Daoy (cell line): ENCODE results near the gene AGBL1. TPM values are rescaled to one million over a fixed set of nuclear protein-coding genes. Genes with fewer than 3 reads are reported as not detected.

Experiments
- DNase-seq: peaks from one replicate; pipeline ENCODE4 v3.0.0-alpha.2; 2015; ENCODE audit warnings: low read depth
- total RNA-seq: library from RNA; depleted of rRNA; stranded (reverse); fragments of >200 nt; shearing (Covaris generic); gene quantifications from 2 replicates; pipeline ENCODE4 v1.2.3, GENCODE V29; 2014; rRNA removed

AGBL1 gene
- not detected in 2 replicates for total RNA-seq

- no peak for DNase-seq
Observed at GRCh38 chr15:86079508-86080266, at the start of gene AGBL1. AGBL1 (plus strand) TSS chr15:86079871.

GRCh38 chr15:86034904-86035303 lies 44.8 kb upstream of the AGBL1 start:
- no peak for DNase-seq

DNA sequence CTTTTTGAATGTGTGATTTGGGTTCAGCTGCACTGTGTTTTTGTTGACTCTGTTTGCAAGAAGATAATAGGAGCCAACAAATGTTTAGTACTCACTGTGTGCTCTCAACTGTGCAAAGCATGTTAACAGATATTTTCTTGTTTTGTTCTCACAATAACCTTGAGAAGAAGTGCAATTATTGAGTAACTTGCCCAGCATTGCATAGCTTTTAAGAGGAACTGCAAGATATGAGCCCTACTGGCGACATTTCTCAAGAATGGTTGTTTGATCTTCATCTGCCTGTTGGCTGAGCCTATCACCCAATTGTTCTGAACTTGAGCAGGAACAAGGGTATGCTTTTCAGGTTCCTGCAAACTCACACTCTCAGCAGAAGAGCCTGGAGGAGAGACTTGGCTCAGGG lies 43.4 kb upstream of the AGBL1 start:
- no peak for DNase-seq

- DNase-seq: no peak
Observed at GRCh38 chr15:86038491-86038890, 41.2 kb upstream of the AGBL1 start.

DNA sequence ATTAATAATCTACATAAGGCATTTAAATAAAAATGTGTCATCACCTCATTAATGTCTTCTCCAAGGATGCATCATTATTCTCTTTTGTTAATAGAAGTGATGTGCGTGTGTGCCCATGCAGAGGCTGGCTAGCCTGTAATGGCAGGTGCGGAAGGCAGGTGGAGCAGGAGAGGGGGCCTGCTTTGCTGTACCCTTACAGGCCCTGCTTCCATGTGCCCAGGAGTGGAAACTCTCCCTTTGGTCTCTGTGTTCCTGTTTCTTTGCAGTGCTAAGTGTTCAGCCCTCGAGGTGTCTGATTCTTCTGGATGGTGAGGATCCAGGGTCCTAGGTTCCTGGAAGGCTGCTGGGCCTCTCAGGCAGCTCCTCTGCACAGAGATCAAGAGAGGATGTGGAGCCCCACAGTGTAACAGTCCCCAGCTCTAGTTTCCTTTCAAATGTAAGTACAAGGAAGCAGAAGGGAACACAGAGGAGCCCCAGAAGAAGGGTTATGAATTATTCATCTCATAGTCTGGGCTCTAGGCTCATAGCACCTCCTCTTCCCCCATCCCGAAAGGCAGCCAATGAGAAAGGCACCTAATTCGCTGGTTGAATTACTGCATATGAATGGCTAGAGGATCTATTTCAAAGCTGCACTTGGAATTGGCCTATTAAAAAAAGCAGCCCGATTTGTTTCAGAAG lies 39.2 kb upstream of the AGBL1 start:
- DNase-seq: no peak

GRCh38 chr15:86041399-86041798 lies 38.3 kb upstream of the AGBL1 start:
- DNase-seq: no peak

DNA sequence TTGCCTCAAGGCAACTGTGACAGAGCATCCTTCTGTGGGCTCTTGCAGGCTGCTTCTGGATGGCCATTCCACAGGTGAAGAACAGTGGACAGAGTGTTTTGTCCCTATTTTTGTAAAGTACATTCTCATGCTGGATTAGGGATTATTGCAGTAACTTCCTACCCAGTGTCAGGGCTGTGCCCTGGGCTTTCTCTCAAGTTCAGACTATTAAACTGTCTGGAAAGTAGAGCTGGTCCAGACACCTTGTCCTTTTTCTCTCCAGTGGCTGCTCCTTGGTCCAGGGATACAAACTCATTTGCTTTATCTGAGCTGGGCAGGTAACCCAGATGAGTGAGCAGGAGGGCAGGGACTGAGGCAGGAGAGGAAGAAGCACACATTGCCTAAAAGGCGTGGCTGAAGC lies 37.4 kb upstream of the AGBL1 start:
- DNase-seq: no peak

DNA sequence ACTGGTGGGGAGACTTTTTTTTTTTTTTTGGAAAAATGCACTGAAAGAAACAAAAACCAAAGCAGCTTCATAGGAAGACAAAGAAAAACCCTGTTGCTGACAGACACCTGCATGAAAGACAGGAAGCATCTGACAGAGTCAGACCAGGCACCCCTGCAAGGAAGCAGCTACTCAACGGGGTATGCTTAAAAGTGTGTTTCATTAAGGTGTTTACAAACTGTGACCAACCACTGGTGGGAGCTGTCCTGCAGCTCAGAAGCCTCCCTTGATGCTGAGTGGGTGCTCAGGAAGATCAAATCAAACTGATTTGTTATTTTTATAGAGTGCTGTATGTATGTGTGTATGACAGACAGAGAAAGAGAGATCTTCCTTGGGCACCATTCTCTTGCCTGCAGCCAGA lies 34.7 kb upstream of the AGBL1 start:
- DNase-seq: no peak

DNA sequence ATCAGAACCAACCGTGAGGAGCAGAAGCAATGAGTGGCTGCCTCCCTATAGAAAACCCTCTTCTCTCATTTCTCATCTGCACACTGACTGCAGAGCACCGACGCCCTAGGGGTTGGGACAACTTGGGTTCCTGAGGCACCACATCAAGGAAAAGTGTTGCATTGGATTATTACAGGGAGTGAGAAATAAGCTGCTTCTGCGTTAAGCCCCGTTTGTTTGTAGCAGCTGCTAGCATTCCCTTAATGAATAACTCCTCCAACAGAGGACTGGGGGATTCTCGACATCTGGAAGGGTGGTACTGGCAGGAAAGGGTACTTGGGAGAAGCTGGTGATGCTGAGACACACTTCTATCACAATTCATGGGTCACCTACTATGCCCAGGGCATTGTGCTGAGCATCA lies 25.3 kb upstream of the AGBL1 start:
- no peak for DNase-seq

DNA sequence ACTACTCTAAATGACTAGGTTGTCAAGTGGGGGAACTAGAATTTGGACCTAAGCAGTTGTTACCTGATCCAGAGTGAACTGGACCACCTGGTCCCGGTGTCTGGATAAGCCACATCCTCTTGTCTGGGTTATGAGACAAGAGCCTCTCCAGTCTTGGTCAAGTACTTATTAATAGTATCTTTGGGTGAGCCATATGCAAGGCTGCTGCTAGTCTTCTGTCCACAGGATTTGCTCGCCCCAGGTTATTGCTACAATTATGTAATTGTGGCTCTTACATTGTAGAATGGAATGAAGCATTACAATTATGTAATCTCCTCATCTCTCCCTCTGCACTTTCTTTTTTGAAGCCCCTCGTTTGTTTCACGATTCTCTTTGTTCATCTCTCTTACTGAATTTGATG lies 24.0 kb upstream of the AGBL1 start:
- no peak for DNase-seq

DNA sequence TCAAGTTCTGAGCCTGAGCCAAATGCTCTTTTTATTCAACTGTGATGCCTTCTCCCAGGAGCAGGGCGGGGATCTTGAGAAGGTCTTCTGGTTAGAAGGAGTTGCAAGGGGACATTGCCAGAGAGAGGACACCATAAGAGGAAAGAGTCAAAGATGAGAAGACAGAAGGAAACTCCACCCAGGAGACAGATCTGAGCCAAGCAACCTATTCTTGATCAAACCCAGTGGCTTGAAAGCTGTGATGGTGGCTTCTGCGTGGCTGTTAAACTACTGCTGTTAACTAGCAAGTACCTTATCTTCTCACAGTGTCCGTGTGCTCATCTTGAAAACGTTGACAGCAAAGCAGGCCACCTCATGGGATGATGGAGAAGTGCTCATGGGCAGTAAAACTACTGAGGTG lies 19.8 kb upstream of the AGBL1 start:
- no peak for DNase-seq

DNA sequence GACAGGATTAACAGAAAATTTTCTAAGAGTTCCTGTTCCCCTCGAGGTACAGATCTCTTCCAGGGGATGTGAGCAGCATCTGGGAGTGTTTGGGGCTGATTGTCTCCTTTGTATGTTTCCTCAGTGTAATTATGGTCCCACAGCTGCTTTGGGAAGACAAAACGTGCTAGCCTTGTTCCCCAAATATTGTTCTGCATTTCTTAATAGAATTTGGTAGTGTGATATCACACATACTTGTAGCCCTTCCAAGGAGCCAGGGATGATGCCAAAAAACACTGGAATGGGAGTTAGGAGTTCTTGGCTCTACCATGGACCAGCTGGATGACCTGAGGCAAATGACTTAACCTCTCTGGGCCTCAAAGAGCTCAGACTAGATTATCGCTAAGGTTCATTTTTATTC lies 19.0 kb upstream of the AGBL1 start:
- DNase-seq: no peak

- no peak for DNase-seq
Observed at GRCh38 chr15:86061581-86061980, 18.1 kb upstream of the AGBL1 start.

- no peak for DNase-seq
Observed at GRCh38 chr15:86062646-86063243, 16.9 kb upstream of the AGBL1 start.

DNA sequence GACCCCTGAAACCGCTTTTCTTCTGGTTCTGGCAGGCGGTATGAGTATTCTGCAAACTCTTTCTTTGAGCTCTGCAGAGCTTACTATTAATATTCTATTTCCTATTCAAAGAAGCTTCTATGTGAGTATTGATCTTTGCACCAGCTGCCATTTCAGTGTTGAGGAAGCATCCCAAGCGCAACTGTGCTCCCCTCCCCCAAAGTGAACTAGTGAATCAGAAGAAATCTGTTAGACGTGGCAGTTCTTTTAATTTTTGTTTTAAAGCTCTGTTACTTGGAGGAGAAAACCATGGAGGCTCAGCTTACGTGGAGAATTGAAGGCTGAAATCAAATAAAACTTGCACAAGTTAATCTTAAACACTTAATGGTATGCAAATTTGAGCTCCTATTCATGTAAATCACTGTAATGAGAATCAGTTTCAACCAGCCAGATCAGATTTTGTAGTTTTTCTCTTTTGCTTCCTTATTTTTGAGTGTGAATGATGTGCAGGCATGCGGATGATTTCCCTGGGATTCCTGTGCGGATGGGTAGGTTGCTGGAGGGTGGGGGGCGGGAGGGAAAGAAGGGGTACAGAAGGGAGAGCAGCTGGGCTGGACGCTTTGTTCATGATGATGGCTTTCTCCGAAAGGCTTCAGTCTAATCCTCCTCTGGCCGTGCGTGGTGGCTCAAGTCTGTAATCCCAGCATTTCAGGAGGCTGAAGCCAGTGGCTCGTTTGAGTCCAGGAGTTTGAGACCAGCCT lies 16.1 kb upstream of the AGBL1 start:
- no peak for DNase-seq

DNA sequence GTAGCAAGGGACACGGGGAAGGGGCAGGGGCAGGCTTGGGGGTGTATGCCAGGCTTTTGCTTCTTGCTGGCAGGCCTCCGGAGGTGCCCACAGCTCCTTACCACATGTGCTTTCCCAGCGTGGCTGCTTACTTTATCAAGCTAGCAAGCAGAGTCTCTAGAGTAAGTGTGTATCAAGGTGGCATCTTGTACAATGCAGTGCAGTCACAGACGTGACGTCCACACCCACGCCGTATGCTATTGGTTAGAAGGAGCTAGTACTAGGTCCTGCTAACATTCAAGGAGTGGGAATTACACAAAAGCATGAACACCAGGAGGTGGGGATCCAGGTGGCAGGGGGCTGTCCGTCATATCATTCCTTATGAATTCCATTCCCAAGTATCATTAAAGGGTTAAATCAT lies 15.3 kb upstream of the AGBL1 start:
- DNase-seq: no peak

DNA sequence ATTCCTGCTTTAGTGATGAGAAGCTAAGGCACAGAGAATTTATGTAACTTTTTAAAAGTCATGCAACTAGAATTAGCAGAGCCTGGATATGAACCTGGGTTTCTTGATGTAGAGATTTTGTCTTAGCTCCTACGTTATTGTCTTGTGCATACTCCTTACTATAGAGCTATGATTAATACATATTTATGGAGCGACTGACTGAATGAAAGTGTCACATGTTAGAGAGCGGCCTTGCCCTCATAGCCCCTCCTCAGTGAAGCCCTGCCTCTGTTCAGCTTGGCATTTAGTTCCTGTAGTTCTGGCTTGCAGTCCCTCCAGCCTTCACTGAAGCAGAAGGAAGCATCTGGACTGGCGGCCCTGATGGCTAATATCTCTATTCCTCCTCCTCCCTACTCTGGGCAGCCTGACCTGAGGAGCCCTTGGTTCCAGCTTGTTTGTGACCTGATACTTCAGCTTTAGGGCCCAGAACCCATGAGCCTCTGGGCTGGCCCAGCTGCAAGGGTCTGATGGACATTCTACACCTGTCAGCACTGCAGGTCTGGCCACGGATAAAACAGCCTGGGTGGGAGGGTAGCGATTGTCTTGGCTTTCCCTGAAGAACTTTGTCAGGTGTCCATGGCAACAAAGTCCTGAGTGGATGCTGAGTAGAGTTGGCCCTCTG lies 13.4 kb upstream of the AGBL1 start:
- no peak for DNase-seq

DNA sequence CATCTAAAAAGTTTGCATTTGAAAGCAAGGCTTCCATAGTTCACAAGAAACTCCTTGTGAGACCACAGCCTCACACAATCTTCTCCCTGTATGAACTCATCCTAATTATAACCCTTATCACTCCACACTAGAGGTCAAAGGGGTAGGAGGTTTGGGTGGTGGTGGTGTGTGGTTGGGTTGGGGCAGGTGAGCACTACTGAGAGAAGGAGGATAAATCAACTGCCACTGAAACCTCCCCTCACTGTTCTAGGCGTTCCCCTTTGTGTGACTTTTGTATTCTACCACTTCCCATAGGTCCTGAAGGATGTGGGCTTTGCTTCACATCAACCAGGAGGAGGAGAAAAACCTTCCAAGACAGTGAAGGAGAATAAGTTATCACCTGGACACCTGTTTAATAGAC lies 6.4 kb upstream of the AGBL1 start:
- no peak for DNase-seq

GRCh38 chr15:86076468-86076867 lies 3.2 kb upstream of the AGBL1 start:
- DNase-seq: no peak

GRCh38 chr15:86077070-86077469 lies 2.6 kb upstream of the AGBL1 start:
- no peak for DNase-seq

GRCh38 chr15:86080302-86080701 lies 631 bp downstream of the AGBL1 start:
- no peak for DNase-seq
